Endothelial cell of umbilical vein (primary cell): ENCODE measurements around the gene QRICH2.

Source experiments
- CTCF ChIP-seq, 2 donors: IDR thresholded peaks; 1 replicate in 1 of 2; 2 replicates in 1 of 2; pipeline ENCODE4 v1.5.1; 2011; ENCODE audit warnings: low read length in 2 of 2, mild to moderate bottlenecking in 2 of 2, moderate library complexity in 2 of 2, control low read depth in 1 of 2, inconsistent platforms in 1 of 2, low read depth in 1 of 2; ENCODE audit not compliant: insufficient read depth in 1 of 2; ENCODE audit errors: extremely low read depth in 1 of 2
- EZH2 ChIP-seq: IDR thresholded peaks from 2 replicates; pipeline ENCODE4 v1.6.1; 2012; ENCODE audit warnings: borderline replicate concordance, low read depth, mild to moderate bottlenecking, moderate library complexity, low read length, inconsistent platforms; ENCODE audit not compliant: severe bottlenecking
- FOS ChIP-seq: IDR thresholded peaks from 2 replicates; pipeline ENCODE4 v1.6.1; 2011; ENCODE audit warnings: mild to moderate bottlenecking, low read length, moderate library complexity, borderline replicate concordance; ENCODE audit not compliant: insufficient read depth
- GATA2 ChIP-seq: IDR thresholded peaks from 2 replicates; pipeline ENCODE4 v1.7.0; 2011; ENCODE audit warnings: low read depth, mild to moderate bottlenecking, moderate library complexity, mixed read lengths, low read length; ENCODE audit not compliant: insufficient read length, insufficient read depth
- JUN ChIP-seq: IDR thresholded peaks from 2 replicates; pipeline ENCODE4 v1.6.1; 2011; ENCODE audit warnings: borderline replicate concordance, low read depth; ENCODE audit not compliant: insufficient read length, insufficient read depth
- MAX ChIP-seq: IDR thresholded peaks from 2 replicates; pipeline ENCODE4 v1.6.1; 2011; ENCODE audit not compliant: insufficient read depth, insufficient read length
- MYC ChIP-seq: IDR thresholded peaks from one replicate; pipeline ENCODE4 v1.6.1; 2011; ENCODE audit warnings: mild to moderate bottlenecking, low read depth, low read length
- POLR2A ChIP-seq: IDR thresholded peaks from 2 replicates; pipeline ENCODE4 v1.6.1; 2012; ENCODE audit warnings: low read depth, mild to moderate bottlenecking, control low read depth, low read length
- POLR2AphosphoS5 ChIP-seq: IDR thresholded peaks from 2 replicates; pipeline ENCODE4 v1.6.1; 2012; ENCODE audit warnings: low read depth, mild to moderate bottlenecking, control low read depth, low read length, moderate library complexity; ENCODE audit not compliant: insufficient read depth

GRCh38 chr17:76243826-76244679, 64.0 kb downstream of the QRICH2 start:
- no peak for TF ChIP-seq POLR2AphosphoS5
- no peak for TF ChIP-seq EZH2
- no peak for TF ChIP-seq CTCF (IDR thresholded peaks at IDR 0.05; ENCODE audit: extremely low read depth in 1 of 2, insufficient read depth in 1 of 2, low read depth in 1 of 2, low read length in 2 of 2)
- no peak for TF ChIP-seq POLR2A
- TF ChIP-seq JUN, result no peak
- no peak for TF ChIP-seq FOS
- no peak for TF ChIP-seq MAX
- TF ChIP-seq GATA2, result no peak
- no peak for TF ChIP-seq MYC
